Pulmonary artery endothelial cell (primary cell): ENCODE measurements around the gene DLX3. TPM values are rescaled to one million over a fixed set of nuclear protein-coding genes. Genes with fewer than 3 reads are reported as not detected.

Experiments used
- DNase-seq: peaks from one replicate; pipeline ENCODE4 v3.0.0-alpha.2; 2011; ENCODE audit warnings: low read depth, low spot score
- total RNA-seq: library from RNA; depleted of rRNA; stranded (reverse); fragments of >200 nt; gene quantifications from 2 replicates; pipeline ENCODE4 v1.2.3, GENCODE V29; 2014

DLX3 gene
- total RNA-seq, 1 donor from 2014 or later = not detected

- no peak for DNase-seq
These were observed 29.8 kb upstream of the DLX3 start for GRCh38 chr17:50024808-50025207.

- DNase-seq = no peak
These were observed 28.5 kb upstream of the DLX3 start for GRCh38 chr17:50023520-50023919.

- DNase-seq = no peak
These were observed 27.6 kb upstream of the DLX3 start for GRCh38 chr17:50022463-50023130.

- DNase-seq = no peak
These were observed 26.8 kb upstream of the DLX3 start for GRCh38 chr17:50021681-50022370.

GRCh38 chr17:50020841-50021599 is 26.0 kb upstream of the DLX3 start:
- no peak for DNase-seq

GRCh38 chr17:50018909-50019308 is 23.9 kb upstream of the DLX3 start:
- DNase-seq = no peak

- DNase-seq = no peak
These were observed 20.1 kb upstream of the DLX3 start for GRCh38 chr17:50015146-50015545.

GRCh38 chr17:50014471-50015088 is 19.6 kb upstream of the DLX3 start:
- DNase-seq = no peak

- DNase-seq = no peak
These were observed 18.1 kb upstream of the DLX3 start for GRCh38 chr17:50013079-50013478.

- DNase-seq = no peak
These were observed 14.3 kb upstream of the DLX3 start for GRCh38 chr17:50009282-50009681.

- DNase-seq = no peak
These were observed 8.9 kb upstream of the DLX3 start for GRCh38 chr17:50003911-50004310.

- no peak for DNase-seq
These were observed 4.0 kb upstream of the DLX3 start for GRCh38 chr17:49998836-49999511.

- peak; percentile 51 for DNase-seq
These were observed 3.0 kb upstream of the DLX3 start for GRCh38 chr17:49997773-49998703.

- DNase-seq = no peak
These were observed 2.3 kb upstream of the DLX3 start for GRCh38 chr17:49997301-49997650.

GRCh38 chr17:49996495-49997300 is 1.7 kb upstream of the DLX3 start:
- DNase-seq = no peak

GRCh38 chr17:49996121-49996494 is 1.1 kb upstream of the DLX3 start:
- DNase-seq = no peak

GRCh38 chr17:49994085-49995054 is 654 bp downstream of the DLX3 start:
- DNase-seq = no peak

GRCh38 chr17:49993423-49994060 is 1.5 kb downstream of the DLX3 start:
- DNase-seq = no peak
